Non-pigmented ciliary epithelial cell (primary cell): Measurements from ENCODE around the gene RNF181.
A peak's percentile ranks its signal among the peaks of the same experiment; 100 is the strongest.
"Not testable (repeated sequence)": the region's sequence is repeated elsewhere in the genome, so short reads cannot be mapped to it uniquely, and the experiment has no call there.

Experiments used
- DNase-seq: peaks from one replicate; pipeline ENCODE4 v3.0.0-alpha.2; 2010; ENCODE audit warnings: low read depth

The RNF181 gene

GRCh38 chr2:85577386-85578242 lies 17.9 kb upstream of the RNF181 start, which contains the start of gene VAMP8:
Gene VAMP8 (plus strand): TSS chr2:85577586. CDS start chr2:85577647, 61 bp downstream.
- DNase-seq, result no peak

- DNase-seq, result no peak
These were observed 17.0 kb upstream of the RNF181 start for GRCh38 chr2:85578243-85579180.

- DNase-seq, result no peak
These were observed 16.1 kb upstream of the RNF181 start for GRCh38 chr2:85579266-85579935.

- no peak for DNase-seq
These were observed 15.3 kb upstream of the RNF181 start for GRCh38 chr2:85580206-85580605.

- DNase-seq, result no peak
These were observed 13.1 kb upstream of the RNF181 start for GRCh38 chr2:85582492-85582891.

- no peak for DNase-seq
These were observed 11.7 kb upstream of the RNF181 start for GRCh38 chr2:85583667-85584353.

GRCh38 chr2:85584354-85584856 lies 11.1 kb upstream of the RNF181 start, which contains the start of gene VAMP5:
Gene VAMP5 (plus strand): TSS chr2:85584431. CDS start chr2:85584491, 60 bp downstream.
- no peak for DNase-seq

GRCh38 chr2:85584857-85585780 lies 10.4 kb upstream of the RNF181 start:
- DNase-seq, result no peak

GRCh38 chr2:85585781-85586105 lies 9.8 kb upstream of the RNF181 start:
- no peak for DNase-seq

- no peak for DNase-seq
These were observed 7.3 kb upstream of the RNF181 start for GRCh38 chr2:85588236-85588635.

GRCh38 chr2:85588645-85589044 lies 6.9 kb upstream of the RNF181 start:
- DNase-seq, result no peak

- no peak for DNase-seq
These were observed 6.4 kb upstream of the RNF181 start for GRCh38 chr2:85589181-85589580.

GRCh38 chr2:85589982-85590791 lies 5.4 kb upstream of the RNF181 start:
- peak; percentile 85 for DNase-seq

GRCh38 chr2:85590950-85591349 lies 4.6 kb upstream of the RNF181 start:
- DNase-seq, result no peak

- no peak for DNase-seq
These were observed 4.0 kb upstream of the RNF181 start for GRCh38 chr2:85591563-85591962.

GRCh38 chr2:85592299-85592698 lies 3.2 kb upstream of the RNF181 start:
- not testable (repeated sequence) for DNase-seq

- DNase-seq, result no peak
These were observed 2.5 kb upstream of the RNF181 start for GRCh38 chr2:85593023-85593422.

- DNase-seq, result no peak
These were observed 737 bp upstream of the RNF181 start for GRCh38 chr2:85594715-85595300.

GRCh38 chr2:85596026-85596333 lies 435 bp downstream of the RNF181 start:
- no peak for DNase-seq
